HCT116 (cell line): ENCODE results near the gene PTGR1. TPM values are rescaled to one million over a fixed set of nuclear protein-coding genes. Genes with fewer than 3 reads are reported as not detected.

Experiments used
- ATAC-seq: fragments of 200-7000 bp; cut with Tn5 transposase; 2 replicates; pipeline ENCODE4 v1.9.1; 2020; ENCODE audit warnings: mild to moderate bottlenecking, moderate library complexity
- BruUV-seq: library from RNA; stranded (reverse); fragments of 400-500 nt; replicated peaks from 2 replicates; lab custom pipeline; 2021; lab: Mats Ljungman, UMichigan
- CTCF ChIA-PET: fragments of 300-600 bp; sonication (Branson Sonifier 250); formaldehyde crosslinking; loops from one replicate; lab custom pipeline; 2021; ENCODE audit warnings: antibody characterized with exemption; lab: Charles Lee
- POLR2A ChIA-PET: fragments of 300-600, 350-600 bp; sonication (Branson Sonifier 250); formaldehyde crosslinking; loops from one replicate; lab custom pipeline; 2021; ENCODE audit warnings: antibody characterized with exemption; lab: Charles Lee
- RAD21 ChIA-PET, 2 experiments: fragments of 300-600 bp; sonication (Branson Sonifier 250); formaldehyde crosslinking; loops; one replicate each; lab custom pipeline; 2023; ENCODE audit warnings: low total read pairs in 2 of 2; ENCODE audit not compliant: uncharacterized antibody in 2 of 2, unreplicated experiment in 2 of 2, low non-redundant PET in 1 of 2; lab: Charles Lee
- DNase-seq: peaks from one replicate; pipeline ENCODE4 v3.0.0-alpha.2; 2010; ENCODE audit warnings: low read depth, low spot score
- H2AFZ ChIP-seq: fragments of 200-600 bp; shearing (Covaris generic), sonication (generic); 2 replicates; pipeline ENCODE4 v1.6.1; 2017; ENCODE audit warnings: low read depth, mixed run types, mixed read lengths, antibody characterized with exemption, low read length; ENCODE audit not compliant: poor library complexity, severe bottlenecking
- H3K27ac ChIP-seq: 2 replicates; pipeline ENCODE4 v1.5.1; 2012; ENCODE audit warnings: low read depth, low read length
- H3K27me3 ChIP-seq: fragments of 200-600 bp; sonication (generic); 2 replicates; pipeline ENCODE4 v1.6.1; 2016; ENCODE audit warnings: mixed run types, low read length, mixed read lengths; ENCODE audit not compliant: insufficient read depth
- H3K36me3 ChIP-seq, 2 experiments: fragments of 200-500 bp in 1 of 2; fragments of 200-600 bp in 1 of 2; sonication (Bioruptor generic) in 1 of 2; sonication (generic) in 1 of 2; 2 replicates each; pipeline versions ENCODE4 v1.5.1 to v1.6.1; 2014 to 2016; ENCODE audit warnings: low read length in 2 of 2, inconsistent platforms in 1 of 2, mixed read lengths in 1 of 2, mixed run types in 1 of 2; ENCODE audit not compliant: insufficient read depth in 2 of 2, control insufficient read depth in 1 of 2
- H3K4me1 ChIP-seq, 2 experiments: fragments of 200-600 bp in 1 of 2; sonication (generic) in 1 of 2; 2 replicates each; pipeline versions ENCODE4 v1.5.1 to v1.6.1; 2012 to 2017; ENCODE audit warnings: low read length in 2 of 2, inconsistent platforms in 1 of 2, mild to moderate bottlenecking in 1 of 2, mixed read lengths in 1 of 2, mixed run types in 1 of 2, moderate library complexity in 1 of 2; ENCODE audit not compliant: insufficient read depth in 2 of 2, control insufficient read depth in 1 of 2
- H3K4me2 ChIP-seq: fragments of 200-600 bp; sonication (generic); 2 replicates; pipeline ENCODE4 v1.6.1; 2017; ENCODE audit warnings: mixed run types, low read length, mixed read lengths
- H3K4me3 ChIP-seq, 2 experiments: fragments of 200-600 bp in 1 of 2; sonication (generic) in 1 of 2; replicated peaks in 1 of 2; 2 replicates each; pipeline ENCODE4 v1.5.1; 2011 to 2016; ENCODE audit warnings: low read length in 2 of 2, control low read depth in 1 of 2, low read depth in 1 of 2, mild to moderate bottlenecking in 1 of 2, mixed read lengths in 1 of 2, mixed run types in 1 of 2
- H3K79me2 ChIP-seq: fragments of 200-600 bp; sonication (generic); 2 replicates; pipeline ENCODE4 v1.6.1; 2017; ENCODE audit warnings: mild to moderate bottlenecking, mixed run types, low read length, moderate library complexity, mixed read lengths; ENCODE audit not compliant: insufficient read depth
- H3K9ac ChIP-seq: fragments of 200-600 bp; sonication (generic); 2 replicates; pipeline ENCODE4 v1.6.1; 2016; ENCODE audit warnings: low read length, mixed read lengths
- H3K9me2 ChIP-seq: fragments of 200-600 bp; sonication (generic), shearing (Covaris generic); 2 replicates; pipeline ENCODE4 v1.6.1; 2017; ENCODE audit warnings: mixed run types, mild to moderate bottlenecking, moderate library complexity; ENCODE audit not compliant: insufficient read depth
- H3K9me3 ChIP-seq, 2 experiments: fragments of 200-500 bp in 1 of 2; fragments of 200-600 bp in 1 of 2; sonication (Bioruptor generic) in 1 of 2; sonication (generic) in 1 of 2; 2 replicates each; pipeline ENCODE4 v1.6.1; 2014 to 2017; ENCODE audit warnings: low read length in 2 of 2, mixed read lengths in 2 of 2, inconsistent platforms in 1 of 2, low read depth in 1 of 2, mild to moderate bottlenecking in 1 of 2, mixed run types in 1 of 2, moderate library complexity in 1 of 2; ENCODE audit not compliant: control insufficient read depth in 1 of 2, insufficient read depth in 1 of 2
- H4K20me1 ChIP-seq: fragments of 200-600 bp; sonication (generic), shearing (Covaris generic); 2 replicates; pipeline ENCODE4 v1.6.1; 2017; ENCODE audit warnings: mixed run types, mild to moderate bottlenecking, moderate library complexity; ENCODE audit not compliant: insufficient read depth
- POLR2A ChIP-seq: IDR thresholded peaks from 2 replicates; pipeline ENCODE4 v1.7.0; 2011; ENCODE audit warnings: borderline replicate concordance; ENCODE audit not compliant: insufficient read depth, insufficient read length; ENCODE audit errors: extremely low read depth
- POLR2AphosphoS5 ChIP-seq: IDR thresholded peaks from 2 replicates; pipeline ENCODE4 v1.6.1; 2011; ENCODE audit warnings: mild to moderate bottlenecking, low read depth, low read length, moderate library complexity
- SIN3A ChIP-seq: IDR thresholded peaks from 2 replicates; pipeline ENCODE4 v1.6.1; 2012; ENCODE audit warnings: low read depth
- intact Hi-C: fragments of 100-400 bp; cut with micrococcal nuclease; formaldehyde crosslinking; loops from 2 replicates; pipeline ENCODE4 v1.10.0; 2022
- total RNA-seq: library from RNA; stranded (reverse); gene quantifications from one replicate; pipeline ENCODE4 v1.2.1, GENCODE V29; 2021; ENCODE audit not compliant: unreplicated experiment
- TF ChIP-seq, protein P1 (sequence below): IDR thresholded peaks from 2 replicates; pipeline ENCODE4 v1.6.1; 2012

PTGR1 gene
- total RNA-seq, 1 experiment from 2014 or later: 53.9 TPM

DNA sequence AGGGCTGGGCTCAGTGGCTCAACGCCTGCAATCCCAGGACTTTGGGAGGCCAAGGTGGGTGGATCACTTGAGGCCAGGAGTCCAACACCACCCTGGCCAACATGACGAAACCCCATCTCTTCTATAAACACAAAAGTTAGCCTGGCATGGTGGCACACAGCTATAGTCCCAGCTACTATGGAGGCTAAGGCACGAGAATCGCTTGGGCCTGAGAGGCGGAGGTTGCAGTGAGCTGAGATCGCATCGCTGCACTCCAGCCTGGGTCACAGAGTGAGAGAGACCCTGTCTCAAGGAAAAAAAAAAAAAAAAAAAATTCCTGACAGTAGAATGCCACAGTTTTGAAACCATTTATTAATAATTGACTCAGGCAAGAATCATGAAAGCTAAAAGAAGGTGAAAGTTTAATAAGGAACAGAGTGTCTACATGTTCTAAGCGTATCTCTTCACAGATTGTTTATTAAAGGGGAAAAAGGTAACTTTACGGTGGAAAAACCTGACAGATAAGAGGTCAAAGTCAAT lies 5.7 kb upstream of the PTGR1 start:
- Histone ChIP-seq H4K20me1 (no peaks in the 10 kb centered on the region), H3K9me2 (no peaks in the 10 kb centered on the region), H3K9me3 (no peaks in the 10 kb centered on the region), H3K9ac (no peak overlapping the region), H3K27ac (no peak overlapping the region), H3K4me1 (no peaks in the 10 kb centered on the region), H3K4me3 (no peak overlapping the region), H3K79me2 (no peaks in the 10 kb centered on the region), H3K36me3 (no peaks in the 10 kb centered on the region), H3K4me2 (no peak overlapping the region), H3K27me3 (no peaks in the 10 kb centered on the region), H2AFZ (no peak overlapping the region)
- POLR2A ChIA-PET: interaction anchor here (0.6 kb wide), 1 partner anchor 497 kb away, joined by 3 read pairs; no protein-coding TSS in a partner anchor
- CTCF ChIA-PET: no interaction called here
- intact Hi-C loops: no loop called here
- no peak for ATAC-seq
- RAD21 ChIA-PET: no interaction called here
- no peak for DNase-seq
- BruUV-seq: no TSS peak
- TF ChIP-seq SIN3A: no peak

DNA sequence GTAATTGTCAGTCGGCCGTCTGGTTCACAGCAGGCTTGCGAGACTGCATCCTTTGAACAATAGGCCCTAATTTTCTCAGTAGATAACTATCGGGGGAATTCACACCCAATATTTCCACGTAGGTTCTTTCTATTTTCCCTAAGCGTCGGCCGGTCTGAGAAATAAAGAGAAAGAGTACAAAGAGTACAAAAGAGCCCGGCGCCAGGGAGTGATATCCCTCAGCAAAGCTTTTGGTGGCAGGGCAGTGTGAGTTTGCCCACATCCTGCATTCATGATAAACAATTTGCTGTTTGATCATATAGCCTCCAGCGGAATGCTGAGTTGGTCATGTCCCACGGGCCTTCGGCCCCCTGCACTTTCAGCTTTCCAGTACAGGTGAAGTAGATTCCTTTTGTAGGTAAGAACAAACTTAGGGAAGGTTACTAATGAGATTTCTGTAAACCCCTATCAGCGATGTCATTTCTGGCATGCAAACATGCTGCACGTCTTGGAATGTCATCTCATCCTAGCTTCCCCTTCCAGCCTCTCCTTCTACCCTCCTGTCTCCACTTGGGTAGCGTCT lies 4.7 kb upstream of the PTGR1 start:
- H3K9me3 ChIP-seq: no peaks in the 10 kb centered on the region
- BruUV-seq: no TSS peak
- DNase-seq: no peak
- no peaks in the 10 kb centered on the region for H3K9me2 ChIP-seq
- no peaks in the 10 kb centered on the region for H3K27me3 ChIP-seq
- no peaks in the 10 kb centered on the region for H3K36me3 ChIP-seq
- H4K20me1 ChIP-seq: no peaks in the 10 kb centered on the region
- no peaks in the 10 kb centered on the region for H3K79me2 ChIP-seq
- RAD21 ChIA-PET: no interaction called here
- peaks cover 4 to 7% of the 10 kb centered on the region in 2 experiments; a peak in 3 of 4 replicates for H3K4me1 ChIP-seq
- no peak overlapping the region for H3K9ac ChIP-seq
- no peak for ATAC-seq
- CTCF ChIA-PET: no interaction called here
- intact Hi-C loops: no loop called here
- TF ChIP-seq, protein P1, sequence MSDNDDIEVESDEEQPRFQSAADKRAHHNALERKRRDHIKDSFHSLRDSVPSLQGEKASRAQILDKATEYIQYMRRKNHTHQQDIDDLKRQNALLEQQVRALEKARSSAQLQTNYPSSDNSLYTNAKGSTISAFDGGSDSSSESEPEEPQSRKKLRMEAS: no peak
- TF ChIP-seq SIN3A (no peak), POLR2AphosphoS5 (no peak), POLR2A (no peak)
- no peak overlapping the region for H3K4me3 ChIP-seq
- H3K27ac ChIP-seq: no peak overlapping the region
- H3K4me2 ChIP-seq: no peak overlapping the region
- no peak overlapping the region for H2AFZ ChIP-seq
- POLR2A ChIA-PET: no interaction called here
